Neuronal stem cell (in vitro differentiated cells): ENCODE measurements around the gene LMNA.

Source experiments
- DNase-seq: peaks from one replicate; pipeline ENCODE4 v3.0.0-alpha.2; 2013; ENCODE audit warnings: low spot score
- H2AFZ ChIP-seq: one replicate; pipeline ENCODE4 v1.6.1; 2013; ENCODE audit warnings: mild to moderate bottlenecking, low read length, inconsistent platforms
- H2AK5ac ChIP-seq: 2 replicates; pipeline ENCODE4 v1.6.1; 2013; ENCODE audit warnings: low read depth, mild to moderate bottlenecking, inconsistent platforms, low read length, moderate library complexity, mixed read lengths
- H2BK120ac ChIP-seq: 2 replicates; pipeline ENCODE4 v1.6.1; 2013; ENCODE audit warnings: low read depth, mild to moderate bottlenecking, inconsistent platforms, low read length, moderate library complexity, mixed read lengths
- H2BK12ac ChIP-seq: one replicate; pipeline ENCODE4 v1.6.1; 2013; ENCODE audit warnings: low read length, inconsistent platforms
- H2BK15ac ChIP-seq: 2 replicates; pipeline ENCODE4 v1.6.1; 2013; ENCODE audit warnings: mild to moderate bottlenecking, low read length, inconsistent platforms, mixed read lengths
- H2BK5ac ChIP-seq: one replicate; pipeline ENCODE4 v1.6.1; 2013; ENCODE audit warnings: inconsistent platforms, mild to moderate bottlenecking, low read length, moderate library complexity
- H3K14ac ChIP-seq: one replicate; pipeline ENCODE4 v1.6.1; 2013; ENCODE audit warnings: low read length, inconsistent platforms
- H3K18ac ChIP-seq: 2 replicates; pipeline ENCODE4 v1.6.1; 2013; ENCODE audit warnings: low read length, inconsistent platforms
- H3K23ac ChIP-seq: 2 replicates; pipeline ENCODE4 v1.6.1; 2013; ENCODE audit warnings: low read depth, mild to moderate bottlenecking, mixed read lengths, low read length, inconsistent platforms; ENCODE audit not compliant: poor library complexity
- H3K27ac ChIP-seq: replicated peaks from 3 replicates; pipeline ENCODE4 v1.5.1; 2013; ENCODE audit warnings: low read length, inconsistent platforms
- H3K27me3 ChIP-seq, 3 experiments: 2 replicates each; pipeline ENCODE4 v1.6.1; 2013; ENCODE audit warnings: low read length in 3 of 3, mild to moderate bottlenecking in 2 of 3, inconsistent platforms in 1 of 3, low read depth in 1 of 3, mixed read lengths in 1 of 3, moderate library complexity in 1 of 3; ENCODE audit not compliant: control insufficient read depth in 3 of 3, insufficient read depth in 3 of 3
- H3K36me3 ChIP-seq, 2 donors: replicated peaks in 1 of 2; 2 replicates each; pipeline ENCODE4 v1.6.1; 2013; ENCODE audit warnings: low read length in 2 of 2; ENCODE audit not compliant: control insufficient read depth in 2 of 2, insufficient read depth in 2 of 2
- H3K4ac ChIP-seq: 2 replicates; pipeline ENCODE4 v1.6.1; 2013; ENCODE audit warnings: inconsistent platforms, mild to moderate bottlenecking, low read length, moderate library complexity
- H3K4me1 ChIP-seq, 2 donors: 1 replicate in 1 of 2; 2 replicates in 1 of 2; pipeline ENCODE4 v1.6.1; 2013; ENCODE audit warnings: low read length in 2 of 2, low read depth in 1 of 2; ENCODE audit not compliant: control insufficient read depth in 2 of 2, insufficient read depth in 1 of 2
- H3K4me2 ChIP-seq: one replicate; pipeline ENCODE4 v1.6.1; 2013; ENCODE audit warnings: mild to moderate bottlenecking, low read length, inconsistent platforms; ENCODE audit not compliant: insufficient read depth, poor library complexity, severe bottlenecking
- H3K4me3 ChIP-seq, 2 donors: 2 replicates each; pipeline ENCODE4 v1.5.1; 2013; ENCODE audit warnings: low read length in 2 of 2, mild to moderate bottlenecking in 2 of 2, inconsistent platforms in 1 of 2, moderate library complexity in 1 of 2
- H3K79me1 ChIP-seq: one replicate; pipeline ENCODE4 v1.6.1; 2013; ENCODE audit warnings: low read depth, mild to moderate bottlenecking, inconsistent platforms, low read length, moderate library complexity
- H3K9ac ChIP-seq: one replicate; pipeline ENCODE4 v1.6.1; 2013; ENCODE audit warnings: mild to moderate bottlenecking, low read depth, low read length, inconsistent platforms; ENCODE audit not compliant: poor library complexity
- H3K9me3 ChIP-seq, 2 donors: replicated peaks in 1 of 2; 2 replicates each; pipeline versions ENCODE3 to v1.6.1; 2013; ENCODE audit warnings: low read length in 2 of 2, mild to moderate bottlenecking in 2 of 2, inconsistent platforms in 1 of 2, low read depth in 1 of 2, mixed read lengths in 1 of 2, moderate library complexity in 1 of 2; ENCODE audit not compliant: control insufficient read depth in 2 of 2, insufficient read depth in 1 of 2
- H4K8ac ChIP-seq: one replicate; pipeline ENCODE4 v1.6.1; 2013; ENCODE audit warnings: low read depth, mild to moderate bottlenecking, inconsistent platforms, low read length, moderate library complexity
- H4K91ac ChIP-seq: one replicate; pipeline ENCODE4 v1.6.1; 2013; ENCODE audit warnings: low read length, low read depth, mild to moderate bottlenecking, inconsistent platforms; ENCODE audit not compliant: poor library complexity
- WGBS, 2 donors: extraction: QIAGEN DNeasy Blood & Tissue Kit; methylation state at CpG; one replicate each; pipeline ENCODE4 v1.1.7; 2013; ENCODE audit warnings: missing lambda C conversion rate in 2 of 2, mixed read lengths in 1 of 2; ENCODE audit not compliant: insufficient read length in 2 of 2, insufficient replicate concordance in 1 of 2; ENCODE audit errors: extremely low coverage in 2 of 2; 5-methylcytosine and 5-hydroxymethylcytosine counted together

LMNA gene

GRCh38 chr1:156126043-156126629 lies 11.6 kb downstream of the LMNA start:
- no peak overlapping the region for H3K4ac ChIP-seq
- H2BK12ac ChIP-seq = no peak overlapping the region
- no peaks in the 10 kb centered on the region for H3K27me3 ChIP-seq
- no peak overlapping the region for H2BK15ac ChIP-seq
- H2BK5ac ChIP-seq = no peak overlapping the region
- peaks cover 0 to 2% of the 10 kb centered on the region in 2 donors for H3K9me3 ChIP-seq
- peak overlapping the region; percentile 1 for H3K14ac ChIP-seq
- H4K8ac ChIP-seq = no peak overlapping the region
- peak overlapping the region; percentile 18 for H3K23ac ChIP-seq
- no peak overlapping the region for H2BK120ac ChIP-seq
- no peak overlapping the region for H3K4me3 ChIP-seq
- no peak overlapping the region for H2AFZ ChIP-seq
- H3K9ac ChIP-seq = no peak overlapping the region
- H4K91ac ChIP-seq = no peak overlapping the region
- no peak overlapping the region for H3K18ac ChIP-seq
- peaks cover 8 to 36% of the 10 kb centered on the region in 2 donors for H3K36me3 ChIP-seq
- H3K4me2 ChIP-seq = no peak overlapping the region
- peaks cover 39 to 59% of the 10 kb centered on the region in 2 donors for H3K4me1 ChIP-seq
- no peak for DNase-seq
- no peak overlapping the region for H2AK5ac ChIP-seq
- peak overlapping the region; percentile 12 for H3K27ac ChIP-seq
- H3K79me1 ChIP-seq = peaks cover 7% of the 10 kb centered on the region
- no CpG with 5 or more reads among the region's 11 CpGs for WGBS, 2 donors

GRCh38 chr1:156126630-156127534 lies 12.4 kb downstream of the LMNA start:
- Histone ChIP-seq H3K4me1 (peaks cover 37 to 52% of the 10 kb centered on the region in 2 donors), H3K9ac (no peak overlapping the region), H3K27me3 (no peaks in the 10 kb centered on the region), H3K36me3 (peaks cover 11 to 40% of the 10 kb centered on the region in 2 donors), H3K79me1 (peaks cover 7% of the 10 kb centered on the region), H3K4me3 (no peak overlapping the region), H2BK5ac (no peak overlapping the region), H2AFZ (no peak overlapping the region), H3K27ac (no peak overlapping the region), H2BK12ac (no peak overlapping the region), H3K14ac (no peak overlapping the region), H4K8ac (no peak overlapping the region), H2BK15ac (no peak overlapping the region), H3K18ac (no peak overlapping the region), H2AK5ac (peak overlapping the region; percentile 44), H3K23ac (no peak overlapping the region), H3K4ac (no peak overlapping the region), H3K4me2 (no peak overlapping the region), H2BK120ac (no peak overlapping the region), H4K91ac (no peak overlapping the region), H3K9me3 (peaks cover 0 to 2% of the 10 kb centered on the region in 2 donors)
- no peak for DNase-seq
- no CpG with 5 or more reads among the region's 15 CpGs for WGBS, 2 donors

DNA sequence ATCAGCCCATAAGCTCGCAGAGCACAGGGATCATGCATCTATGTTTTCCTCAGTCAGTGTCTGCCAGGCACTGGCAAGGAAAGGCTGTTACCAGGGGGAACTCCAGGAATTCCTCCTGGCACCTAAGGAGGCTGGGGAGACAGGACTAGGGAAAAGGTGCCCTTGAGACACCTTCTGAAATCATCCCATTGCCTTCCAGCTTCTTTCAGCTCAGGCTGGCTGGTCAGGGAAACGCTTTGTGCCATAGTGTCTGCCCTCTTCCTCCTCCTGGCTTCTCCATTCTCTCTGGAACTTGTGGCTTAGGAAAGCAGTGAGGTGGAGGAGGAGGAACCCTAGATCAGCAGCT lies 13.8 kb downstream of the LMNA start:
- no peak overlapping the region for H2BK15ac ChIP-seq
- no peak overlapping the region for H2BK12ac ChIP-seq
- no peak overlapping the region for H3K14ac ChIP-seq
- H3K27ac ChIP-seq = no peak overlapping the region
- H2BK120ac ChIP-seq = no peak overlapping the region
- no peaks in the 10 kb centered on the region for H3K27me3 ChIP-seq
- H3K18ac ChIP-seq = no peak overlapping the region
- H2AK5ac ChIP-seq = no peak overlapping the region
- H3K4me3 ChIP-seq = no peak overlapping the region
- peaks cover 0 to 2% of the 10 kb centered on the region in 2 donors for H3K9me3 ChIP-seq
- H3K9ac ChIP-seq = no peak overlapping the region
- WGBS, 2 donors = no CpG with 5 or more reads among the region's 2 CpGs
- no peak overlapping the region for H3K4me2 ChIP-seq
- no peak overlapping the region for H3K23ac ChIP-seq
- H4K8ac ChIP-seq = no peak overlapping the region
- no peak overlapping the region for H4K91ac ChIP-seq
- H3K36me3 ChIP-seq = peaks cover 13 to 49% of the 10 kb centered on the region in 2 donors
- H2BK5ac ChIP-seq = no peak overlapping the region
- no peak overlapping the region for H2AFZ ChIP-seq
- peaks cover 2% of the 10 kb centered on the region for H3K79me1 ChIP-seq
- H3K4me1 ChIP-seq = peaks cover 27 to 39% of the 10 kb centered on the region in 2 donors
- DNase-seq = no peak
- no peak overlapping the region for H3K4ac ChIP-seq
